HepG2 (cell line): ENCODE results near the gene DDX28. TPM values are rescaled to one million over a fixed set of nuclear protein-coding genes. Genes with fewer than 3 reads are reported as not detected.

ENCODE experiments used
- ATAC-seq: fragments of 200-7000 bp; cut with Tn5 transposase; 3 replicates; pipeline ENCODE4 v1.9.1; 2020; ENCODE audit warnings: mild to moderate bottlenecking, moderate library complexity
- BruUV-seq: library from RNA; stranded (reverse); fragments of 400-500 nt; replicated peaks from 2 replicates; lab custom pipeline; 2021; lab: Mats Ljungman, UMichigan
- CTCF ChIA-PET: fragments of 300-600 bp; formaldehyde crosslinking; extraction: SDS; loops from one replicate; lab custom pipeline; 2021; ENCODE audit warnings: low total read pairs, inconsistent platforms, low intra/inter-chr PET ratio; lab: Yijun Ruan, JAX
- POLR2A ChIA-PET: fragments of 350-600 bp; sonication (Branson Sonifier 250); formaldehyde crosslinking; loops from one replicate; lab custom pipeline; 2020; ENCODE audit warnings: antibody characterized with exemption, inconsistent platforms; lab: Yijun Ruan, JAX
- DNase-seq: peaks from one replicate; pipeline ENCODE4 v3.0.0-alpha.2; 2015; ENCODE audit warnings: low spot score
- FAIRE-seq: peaks from 3 replicates; lab custom pipeline; 2011; peaks lifted over from hg19 to GRCh38; lab: Jason Lieb, UNC
- H2AFZ ChIP-seq: one replicate; pipeline ENCODE4 v1.6.1; 2011; ENCODE audit warnings: low read length, inconsistent platforms
- H3K27ac ChIP-seq: fragments of 300-600 bp; 3 replicates; pipeline ENCODE4 v1.8.0; 2011; ENCODE audit warnings: mixed run types, mild to moderate bottlenecking, mixed read lengths, low read length, inconsistent platforms; ENCODE audit not compliant: insufficient read depth; ENCODE audit errors: extremely low read length
- H3K27me3 ChIP-seq, 2 experiments: fragments of 200-600 bp in 1 of 2; 2 replicates in 1 of 2; 3 replicates in 1 of 2; pipeline versions ENCODE4 v1.6.0 to v1.8.0; 2011; ENCODE audit warnings: low read length in 2 of 2, mild to moderate bottlenecking in 2 of 2, moderate library complexity in 2 of 2, inconsistent platforms in 1 of 2; ENCODE audit not compliant: insufficient read depth in 2 of 2, control insufficient read depth in 1 of 2
- H3K36me3 ChIP-seq, 2 experiments: fragments of 200-600 bp in 1 of 2; replicated peaks in 1 of 2; 2 replicates in 1 of 2; 3 replicates in 1 of 2; pipeline versions ENCODE4 v1.5.1 to v1.8.0; 2011; ENCODE audit warnings: low read length in 2 of 2, inconsistent platforms in 1 of 2; ENCODE audit not compliant: insufficient read depth in 2 of 2, control insufficient read depth in 1 of 2
- H3K4me1 ChIP-seq: 2 replicates; pipeline ENCODE4 v1.5.1; 2012; ENCODE audit warnings: low read length, inconsistent platforms; ENCODE audit not compliant: insufficient read depth
- H3K4me2 ChIP-seq: 2 replicates; pipeline ENCODE4 v1.6.0; 2011; ENCODE audit warnings: low read depth, low read length, inconsistent platforms
- H3K4me3 ChIP-seq, 3 experiments: fragments of 200-600 bp in 1 of 3; sonication (generic), shearing (Covaris generic) in 1 of 3; replicated peaks in 1 of 3; 2 replicates each; pipeline ENCODE4 v1.5.1; 2011 to 2016; ENCODE audit warnings: low read length in 3 of 3, inconsistent platforms in 2 of 3, low read depth in 2 of 3, mild to moderate bottlenecking in 2 of 3, control low read depth in 1 of 3, mixed read lengths in 1 of 3; ENCODE audit not compliant: insufficient read depth in 1 of 3
- H3K79me2 ChIP-seq: one replicate; pipeline ENCODE4 v1.6.1; 2011; ENCODE audit warnings: low read length, inconsistent platforms; ENCODE audit not compliant: insufficient read depth
- H3K9ac ChIP-seq: 2 replicates; pipeline ENCODE4 v1.6.0; 2011; ENCODE audit warnings: mild to moderate bottlenecking, low read depth, low read length, inconsistent platforms; ENCODE audit not compliant: insufficient read depth
- H3K9me3 ChIP-seq: 2 replicates; pipeline ENCODE4 v1.5.1; 2012; ENCODE audit warnings: mild to moderate bottlenecking, low read length
- H4K20me1 ChIP-seq: 2 replicates; pipeline ENCODE4 v1.6.0; 2011; ENCODE audit warnings: inconsistent platforms, mild to moderate bottlenecking, low read length, moderate library complexity; ENCODE audit not compliant: insufficient read depth
- ADNP ChIP-seq: sonication (generic); formaldehyde crosslinking; IDR thresholded peaks from 2 replicates; pipeline ENCODE4 v1.4.0; 2020; ENCODE audit warnings: missing genetic modification reagents
- LBX2 ChIP-seq: sonication (generic); formaldehyde crosslinking; IDR thresholded peaks from 2 replicates; pipeline ENCODE4 v1.5.0; 2020; ENCODE audit warnings: missing genetic modification reagents, mild to moderate bottlenecking, borderline replicate concordance
- RAD21 ChIP-seq: fragments of 450-650 bp; formaldehyde crosslinking; IDR thresholded peaks from 2 replicates; pipeline ENCODE4 v1.5.0; 2020; ENCODE audit warnings: mild to moderate bottlenecking
- SAP130 ChIP-seq: IDR thresholded peaks from 2 replicates; pipeline ENCODE4 v1.6.1; 2016; ENCODE audit warnings: low read depth
- SPEN ChIP-seq: sonication (generic); formaldehyde crosslinking; IDR thresholded peaks from 2 replicates; pipeline ENCODE4 v1.5.1; 2020; ENCODE audit warnings: low read depth, mild to moderate bottlenecking, missing genetic modification reagents
- STAG1 ChIP-seq: sonication (generic); formaldehyde crosslinking; IDR thresholded peaks from 2 replicates; pipeline ENCODE4 v1.4.0; 2020; ENCODE audit warnings: missing genetic modification reagents
- TEAD3 ChIP-seq: optimal IDR thresholded peaks from 2 replicates; pipeline ENCODE3; 2016; ENCODE audit warnings: borderline replicate concordance
- XRCC5 ChIP-seq: fragments of 200-400 bp; formaldehyde crosslinking; optimal IDR thresholded peaks from 2 replicates; pipeline ENCODE3; 2017; ENCODE audit warnings: mild to moderate bottlenecking, low read length
- ZBTB38 ChIP-seq: sonication (generic); formaldehyde crosslinking; IDR thresholded peaks from 2 replicates; pipeline ENCODE4 v1.5.1; 2020; ENCODE audit warnings: mild to moderate bottlenecking, missing genetic modification reagents
- ZFY ChIP-seq: sonication (generic); formaldehyde crosslinking; IDR thresholded peaks from 2 replicates; pipeline ENCODE4 v1.4.0; 2020; ENCODE audit warnings: missing genetic modification reagents
- ZNF773 ChIP-seq: sonication (generic); formaldehyde crosslinking; IDR thresholded peaks from 2 replicates; pipeline ENCODE4 v1.4.0; 2020; ENCODE audit warnings: missing genetic modification reagents, borderline replicate concordance
- ZNF788 ChIP-seq: sonication (generic); formaldehyde crosslinking; IDR thresholded peaks from 2 replicates; pipeline ENCODE4 v1.5.0; 2020; ENCODE audit warnings: mild to moderate bottlenecking, missing genetic modification reagents, borderline replicate concordance
- WGBS: methylation state at CpG from one replicate; pipeline ENCODE4 v1.1.6; 2017; ENCODE audit warnings: low lambda C conversion rate; 5-methylcytosine and 5-hydroxymethylcytosine counted together
- in situ Hi-C: cut with HindIII; loops from 2 replicates; pipeline ENCODE4 v1.10.0; 2017; ENCODE audit warnings: low pct_unique_long_range_greater_than_20kb; ENCODE audit not compliant: extremely low pct_ligation_motif_present
- intact Hi-C: fragments of 100-400 bp; cut with micrococcal nuclease; formaldehyde crosslinking; loops from one replicate; pipeline ENCODE4 v1.10.0; 2022; ENCODE audit not compliant: unreplicated experiment
- polyA plus RNA-seq, 8 experiments: library from polyadenylated mRNA; depleted of rRNA in 3 of 8; stranded (reverse) in 7 of 8; unstranded in 1 of 8; fragments of >200 nt; fragmentation: Illumina TruSeq in 4 of 8; extraction: Trizol in 4 of 8; gene quantifications; 2 replicates each; pipeline versions ENCODE4 v1.2.1 to v1.2.3, GENCODE V29; 2011 to 2016; ENCODE audit warnings: low read depth in 4 of 8, missing spikeins in 1 of 8, mixed read lengths in 1 of 8; ENCODE audit not compliant: insufficient read depth in 1 of 8
- total RNA-seq, 5 experiments: library from RNA; depleted of rRNA; stranded (reverse); fragments of >200 nt; fragmentation: Illumina TruSeq; extraction: Trizol; gene quantifications; 2 replicates each; pipeline ENCODE4 v1.2.3, GENCODE V29; 2016; ENCODE audit warnings: low read depth in 1 of 5
- TF ChIP-seq, protein P1 (sequence below): sonication (generic); formaldehyde crosslinking; IDR thresholded peaks from 2 replicates; pipeline ENCODE4 v1.5.0; 2020; ENCODE audit warnings: mild to moderate bottlenecking, missing genetic modification reagents, moderate library complexity

The DDX28 gene
- total and polyA plus RNA-seq, 2 of the 13 experiments (the other 11 are each of a cell fraction or from before 2014, with no cell fraction given), result 14.1 to 16.4 TPM

DNA sequence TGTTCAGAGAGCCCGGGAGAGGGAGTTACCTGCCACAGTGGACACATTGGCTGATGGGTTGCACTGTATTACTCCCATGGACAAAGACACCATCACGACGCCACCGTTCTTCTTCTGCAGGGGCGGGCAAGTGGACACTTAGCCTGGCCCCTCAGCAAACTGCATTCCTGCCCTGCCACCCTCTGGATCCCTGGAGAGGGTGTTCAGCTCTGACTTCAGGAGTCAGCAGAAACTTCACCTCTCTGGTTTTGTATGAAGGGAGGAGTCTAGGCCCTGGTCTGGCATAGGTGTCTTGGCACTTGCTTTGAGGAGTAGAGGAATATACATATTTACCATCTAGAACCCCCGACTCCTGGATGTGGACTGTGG, 33.0 kb downstream of the DDX28 start:
- no peaks in the 10 kb centered on the region for H3K9me3 ChIP-seq
- FAIRE-seq (no peak), ATAC-seq (no peak; the same call in 2 of the 3 replicates), DNase-seq (no peak)
- no peak overlapping the region for H3K27ac ChIP-seq
- in situ Hi-C loops, result loop anchor here (5.0 kb wide), 1 partner anchor 52 kb away; no protein-coding TSS in a partner anchor
- H3K4me2 ChIP-seq, result no peak overlapping the region
- H3K79me2 ChIP-seq, result no peaks in the 10 kb centered on the region
- 30% methylated on average over 1 of the region's 6 CpGs for WGBS
- peaks cover 55% of the 10 kb centered on the region for H3K4me1 ChIP-seq
- no TSS peak for BruUV-seq
- ChIA-PET POLR2A (interaction anchor here (4.8 kb wide), 1 partner anchor 47 kb away, joined by 29 read pairs; the partner anchor contains the start of gene LCAT), CTCF (interaction anchor here (1.1 kb wide), 1 partner anchor 50 kb away, joined by 3 read pairs; no protein-coding TSS in a partner anchor)
- no peak overlapping the region for H3K9ac ChIP-seq
- no peak overlapping the region for H2AFZ ChIP-seq
- TF ChIP-seq ADNP (CRISPR knock-in tag) (no peak), SPEN (no peak), TEAD3 (CRISPR knock-in tag) (peak; percentile 47), ZNF788 (CRISPR knock-in tag) (0 out of 2 replicates have a peak, but pooled peaks have one; percentile 34), LBX2 (CRISPR knock-in tag) (no peak), STAG1 (CRISPR knock-in tag) (peak; percentile 64), ZFY (CRISPR knock-in tag) (no peak), ZNF773 (CRISPR knock-in tag) (0 out of 2 replicates have a peak, but pooled peaks have one; percentile 18), ZBTB38 (CRISPR knock-in tag) (0 out of 2 replicates have a peak, but pooled peaks have one; percentile 20), RAD21 (CRISPR knock-in tag) (peak; percentile 57), SAP130 (CRISPR knock-in tag) (0 out of 2 replicates have a peak, but pooled peaks have one; percentile 24), XRCC5 (peak; percentile 25)
- TF ChIP-seq, protein P1, sequence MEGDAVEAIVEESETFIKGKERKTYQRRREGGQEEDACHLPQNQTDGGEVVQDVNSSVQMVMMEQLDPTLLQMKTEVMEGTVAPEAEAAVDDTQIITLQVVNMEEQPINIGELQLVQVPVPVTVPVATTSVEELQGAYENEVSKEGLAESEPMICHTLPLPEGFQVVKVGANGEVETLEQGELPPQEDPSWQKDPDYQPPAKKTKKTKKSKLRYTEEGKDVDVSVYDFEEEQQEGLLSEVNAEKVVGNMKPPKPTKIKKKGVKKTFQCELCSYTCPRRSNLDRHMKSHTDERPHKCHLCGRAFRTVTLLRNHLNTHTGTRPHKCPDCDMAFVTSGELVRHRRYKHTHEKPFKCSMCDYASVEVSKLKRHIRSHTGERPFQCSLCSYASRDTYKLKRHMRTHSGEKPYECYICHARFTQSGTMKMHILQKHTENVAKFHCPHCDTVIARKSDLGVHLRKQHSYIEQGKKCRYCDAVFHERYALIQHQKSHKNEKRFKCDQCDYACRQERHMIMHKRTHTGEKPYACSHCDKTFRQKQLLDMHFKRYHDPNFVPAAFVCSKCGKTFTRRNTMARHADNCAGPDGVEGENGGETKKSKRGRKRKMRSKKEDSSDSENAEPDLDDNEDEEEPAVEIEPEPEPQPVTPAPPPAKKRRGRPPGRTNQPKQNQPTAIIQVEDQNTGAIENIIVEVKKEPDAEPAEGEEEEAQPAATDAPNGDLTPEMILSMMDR (CRISPR knock-in tag), result peak; percentile 72
- peaks cover 2 to 22% of the 10 kb centered on the region in 2 experiments for H3K27me3 ChIP-seq
- no peaks in the 10 kb centered on the region for H4K20me1 ChIP-seq
- intact Hi-C loops, result no loop called here
- no peaks in the 10 kb centered on the region for H3K36me3 ChIP-seq
- H3K4me3 ChIP-seq, result no peak overlapping the region
